Esophagus squamous epithelium (tissue), 5 donors: ENCODE results near the gene FBP1. TPM values are rescaled to one million over a fixed set of nuclear protein-coding genes. Genes with fewer than 3 reads are reported as not detected.

Experiments used
- DNase-seq: peaks from one replicate; lab custom pipeline; 2025; lab: John Stamatoyannopoulos, UW
- H3K27ac ChIP-seq, 4 donors: fragments of 200-600 bp; sonication (generic); one replicate each; pipeline ENCODE4 v1.5.1; 2016 to 2019; ENCODE audit warnings: mild to moderate bottlenecking in 1 of 4
- H3K27me3 ChIP-seq, 4 donors: fragments of 200-600 bp; sonication (generic); 1 replicate in 3 of 4; 2 replicates in 1 of 4; pipeline versions ENCODE4 v1.5.1 to v1.6.0; 2017 to 2021; ENCODE audit warnings: antibody characterized with exemption in 1 of 4
- H3K36me3 ChIP-seq, 3 donors: fragments of 200-600 bp; sonication (generic); one replicate each; pipeline ENCODE4 v1.5.1; 2016 to 2019
- H3K4me1 ChIP-seq, 3 donors: fragments of 200-600 bp; sonication (generic); one replicate each; pipeline ENCODE4 v1.5.1; 2017 to 2019
- H3K4me3 ChIP-seq, 4 donors: fragments of 200-600 bp; sonication (generic); 1 replicate in 3 of 4; 2 replicates in 1 of 4; pipeline ENCODE4 v1.5.1; 2016 to 2019; ENCODE audit warnings: mild to moderate bottlenecking in 2 of 4, moderate library complexity in 1 of 4
- H3K9me3 ChIP-seq, 3 donors: fragments of 200-600 bp; sonication (generic); one replicate each; pipeline ENCODE4 v1.5.1; 2016 to 2019
- CTCF ChIP-seq, 6 experiments: fragments of 450-650 bp in 4 of 6; fragments of 200-600 bp in 2 of 6; sonication (generic) in 2 of 6; IDR thresholded peaks; one replicate each; pipeline ENCODE4 v1.5.1; 2016 to 2019; ENCODE audit warnings: antibody characterized with exemption in 6 of 6, mild to moderate bottlenecking in 4 of 6, moderate library complexity in 4 of 6
- POLR2A ChIP-seq, 4 donors: fragments of 450-650 bp; IDR thresholded peaks; one replicate each; pipeline ENCODE4 v1.6.1; 2017; ENCODE audit warnings: antibody characterized with exemption in 4 of 4, mild to moderate bottlenecking in 4 of 4, moderate library complexity in 3 of 4
- WGBS, 2 donors: methylation state at CpG; one replicate each; pipeline ENCODE4 v1.1.5; 2018; 5-methylcytosine and 5-hydroxymethylcytosine counted together
- intact Hi-C: fragments of 100-400 bp; cut with DNase I; formaldehyde crosslinking; loops from one replicate; pipeline ENCODE4 v1.15.0; 2022
- total RNA-seq, 4 donors: library from RNA; depleted of rRNA; stranded (reverse); fragments of >200 nt; gene quantifications; one replicate each; pipeline ENCODE4 v1.1.0, GENCODE V29; 2016
- donor health status: DM: yes; HTN: yes; CAD: no.

The FBP1 gene
- total RNA-seq, 4 donors from 2014 or later, result 0.19 to 3.0 (median 1.7) TPM; not detected in 1

- peaks cover 0 to 7% (median 0%) of the 10 kb centered on the region in 4 donors for H3K27me3 ChIP-seq
- no peak overlapping the region for H3K27ac ChIP-seq
- H3K36me3 ChIP-seq, result no peaks in the 10 kb centered on the region
- DNase-seq, result no peak
- no peaks in the 10 kb centered on the region for H3K4me1 ChIP-seq
- WGBS, 2 donors, result 89 to 100% methylated on average over 1 to 3 of the region's 3 CpGs
- TF ChIP-seq CTCF (IDR thresholded peaks at IDR 0.05), result no peak
- no peak for TF ChIP-seq POLR2A (IDR thresholded peaks at IDR 0.05)
- intact Hi-C loops, result no loop called here
- no peak overlapping the region for H3K4me3 ChIP-seq
- H3K9me3 ChIP-seq, result no peaks in the 10 kb centered on the region
Measured at GRCh38 chr9:94613003-94613402, 26.3 kb downstream of the FBP1 start.

- intact Hi-C loops, result no loop called here
- no peaks in the 10 kb centered on the region for H3K36me3 ChIP-seq
- TF ChIP-seq CTCF (IDR thresholded peaks at IDR 0.05), result no peak
- TF ChIP-seq POLR2A (IDR thresholded peaks at IDR 0.05), result no peak
- H3K4me1 ChIP-seq, result no peaks in the 10 kb centered on the region
- no peak overlapping the region for H3K27ac ChIP-seq
- WGBS, 2 donors, result 78 to 82% methylated on average over 7 of the region's 7 CpGs
- peaks cover 0 to 8% (median 0%) of the 10 kb centered on the region in 4 donors for H3K27me3 ChIP-seq
- no peak overlapping the region for H3K4me3 ChIP-seq
- no peaks in the 10 kb centered on the region for H3K9me3 ChIP-seq
- no peak for DNase-seq
Measured at GRCh38 chr9:94612071-94612470, 27.2 kb downstream of the FBP1 start.

GRCh38 chr9:94611638-94612068, 27.7 kb downstream of the FBP1 start:
- no peaks in the 10 kb centered on the region for H3K4me1 ChIP-seq
- WGBS, 2 donors, result 58 to 95% methylated on average over 3 of the region's 3 CpGs
- H3K9me3 ChIP-seq, result no peaks in the 10 kb centered on the region
- no peak overlapping the region for H3K4me3 ChIP-seq
- DNase-seq, result no peak
- TF ChIP-seq POLR2A (IDR thresholded peaks at IDR 0.05) (no peak), CTCF (IDR thresholded peaks at IDR 0.05) (no peak)
- no peak overlapping the region for H3K27ac ChIP-seq
- H3K27me3 ChIP-seq, result peaks cover 0 to 13% (median 0%) of the 10 kb centered on the region in 4 donors
- H3K36me3 ChIP-seq, result no peaks in the 10 kb centered on the region
- intact Hi-C loops, result no loop called here

GRCh38 chr9:94610181-94610606, 29.1 kb downstream of the FBP1 start:
- Histone ChIP-seq H3K4me3 (no peak overlapping the region), H3K36me3 (no peaks in the 10 kb centered on the region), H3K27ac (no peak overlapping the region), H3K27me3 (peaks cover 0 to 25% (median 0%) of the 10 kb centered on the region in 4 donors), H3K4me1 (no peaks in the 10 kb centered on the region), H3K9me3 (no peaks in the 10 kb centered on the region)
- intact Hi-C loops, result no loop called here
- TF ChIP-seq POLR2A (IDR thresholded peaks at IDR 0.05) (no peak), CTCF (IDR thresholded peaks at IDR 0.05) (no peak)
- no peak for DNase-seq
- 65 to 76% methylated on average over 4 to 6 of the region's 6 CpGs for WGBS, 2 donors

- intact Hi-C loops, result no loop called here
- H3K27ac ChIP-seq, result no peak overlapping the region
- no peak for TF ChIP-seq POLR2A (IDR thresholded peaks at IDR 0.05)
- no peak for TF ChIP-seq CTCF (IDR thresholded peaks at IDR 0.05)
- H3K9me3 ChIP-seq, result no peaks in the 10 kb centered on the region
- no peak overlapping the region for H3K4me3 ChIP-seq
- peaks cover 0 to 7% (median 0%) of the 10 kb centered on the region in 3 donors for H3K4me1 ChIP-seq
- 95 to 99% methylated on average over 7 to 8 of the region's 8 CpGs for WGBS, 2 donors
- peaks cover 0 to 24% (median 0%) of the 10 kb centered on the region in 4 donors for H3K27me3 ChIP-seq
- no peaks in the 10 kb centered on the region for H3K36me3 ChIP-seq
- no peak for DNase-seq
Measured at GRCh38 chr9:94607423-94607691, 32.0 kb downstream of the FBP1 start.
